GM12878 (cell line): ENCODE results near the gene SPATA31C1. TPM values are rescaled to one million over a fixed set of nuclear protein-coding genes. Genes with fewer than 3 reads are reported as not detected.

Experiments
- ATAC-seq: fragments of 200-7000 bp; cut with Tn5 transposase; 3 replicates; pipeline ENCODE4 v1.9.1; 2020; ENCODE audit warnings: mild to moderate bottlenecking, moderate library complexity
- BruUV-seq: library from RNA; stranded (reverse); fragments of 400-500 nt; replicated peaks from 2 replicates; lab custom pipeline; 2021; lab: Mats Ljungman, UMichigan
- CTCF ChIA-PET: fragments of 300-600 bp; sonication (Branson Sonifier 250); formaldehyde crosslinking; extraction: SDS; loops from one replicate; lab custom pipeline; 2021; ENCODE audit warnings: inconsistent platforms; lab: Yijun Ruan, JAX
- POLR2A ChIA-PET: fragments of 350-600 bp; formaldehyde crosslinking; extraction: SDS; loops from one replicate; lab custom pipeline; 2021; ENCODE audit warnings: inconsistent platforms; lab: Charles Lee
- RAD21 ChIA-PET: fragments of 300-600 bp; sonication (Branson Sonifier 250); formaldehyde crosslinking; loops from one replicate; lab custom pipeline; 2023; ENCODE audit warnings: antibody characterized with exemption; ENCODE audit not compliant: unreplicated experiment; lab: Charles Lee
- SMC1A ChIA-PET: fragments of 300-600 bp; sonication (Branson Sonifier 250); formaldehyde crosslinking; loops from one replicate; lab custom pipeline; 2023; ENCODE audit not compliant: unreplicated experiment, uncharacterized antibody; lab: Charles Lee
- DNase-seq: peaks from one replicate; pipeline ENCODE4 v3.0.0-alpha.2; 2011; ENCODE audit warnings: low read depth, low spot score
- FAIRE-seq: peaks from 3 replicates; lab custom pipeline; 2011; peaks lifted over from hg19 to GRCh38; lab: Jason Lieb, UNC
- H2AFZ ChIP-seq: 2 replicates; pipeline ENCODE4 v1.6.0; 2011; ENCODE audit warnings: low read depth, low read length, control low read depth; ENCODE audit not compliant: control insufficient read depth
- H3K27ac ChIP-seq: 2 replicates; pipeline ENCODE4 v1.5.1; 2011; ENCODE audit warnings: control low read depth; ENCODE audit not compliant: control insufficient read depth, insufficient read depth
- H3K27me3 ChIP-seq, 2 experiments: replicated peaks in 1 of 2; 2 replicates each; pipeline versions ENCODE4 v1.6.0 to v1.6.1; 2011; ENCODE audit warnings: low read length in 1 of 2; ENCODE audit not compliant: control insufficient read depth in 2 of 2, insufficient read depth in 2 of 2
- H3K36me3 ChIP-seq, 2 experiments: 2 replicates each; pipeline ENCODE4 v1.5.1; 2011; ENCODE audit warnings: low read length in 1 of 2; ENCODE audit not compliant: control insufficient read depth in 2 of 2, insufficient read depth in 2 of 2
- H3K4me1 ChIP-seq: 2 replicates; pipeline ENCODE4 v1.6.1; 2011; ENCODE audit warnings: mild to moderate bottlenecking, low read length, moderate library complexity, mixed read lengths; ENCODE audit not compliant: control insufficient read depth, insufficient read depth
- H3K4me2 ChIP-seq: 2 replicates; pipeline ENCODE4 v1.6.0; 2011; ENCODE audit warnings: control low read depth; ENCODE audit not compliant: control insufficient read depth, insufficient read depth
- H3K4me3 ChIP-seq: fragments of 200-600 bp; sonication (generic); 2 replicates; pipeline ENCODE4 v1.5.1; 2016
- H3K79me2 ChIP-seq: 2 replicates; pipeline ENCODE4 v1.6.0; 2011; ENCODE audit warnings: low read length; ENCODE audit not compliant: control insufficient read depth, insufficient read depth
- H3K9ac ChIP-seq: 2 replicates; pipeline ENCODE4 v1.8.0; 2011; ENCODE audit warnings: low read length, control low read depth, mixed read lengths; ENCODE audit not compliant: control insufficient read depth, insufficient read depth
- H3K9me3 ChIP-seq: replicated peaks from 3 replicates; pipeline ENCODE4 v1.5.1; 2011; ENCODE audit warnings: mild to moderate bottlenecking, low read length; ENCODE audit not compliant: control insufficient read depth, insufficient read depth
- H4K20me1 ChIP-seq: 2 replicates; pipeline ENCODE4 v1.6.0; 2011; ENCODE audit not compliant: control insufficient read depth, insufficient read depth
- MEF2A ChIP-seq: IDR thresholded peaks from 2 replicates; pipeline ENCODE4 v1.6.1; 2011; ENCODE audit warnings: low read depth, mild to moderate bottlenecking, low read length, moderate library complexity; ENCODE audit not compliant: insufficient read depth
- WGBS: methylation state at CpG from one replicate; pipeline ENCODE4 v1.1.6; 2016; ENCODE audit warnings: low lambda C conversion rate; ENCODE audit not compliant: insufficient replicate concordance, insufficient coverage; ENCODE audit errors: missing lambda C conversion rate; 5-methylcytosine and 5-hydroxymethylcytosine counted together
- in situ Hi-C: fragments of 300-500 bp; cut with MboI; formaldehyde crosslinking; loops from 9 replicates; pipeline ENCODE4 v1.14.3; 2018; ENCODE audit warnings: mixed read lengths
- intact Hi-C: fragments of 100-400 bp; cut with micrococcal nuclease; formaldehyde crosslinking; loops from one replicate; pipeline ENCODE4 v1.14.2; 2022; ENCODE audit not compliant: unreplicated experiment
- polyA plus RNA-seq, 11 experiments: library from polyadenylated mRNA; depleted of rRNA in 4 of 11; unstranded in 6 of 11; stranded (reverse) in 5 of 11; fragments of >200 nt; fragmentation: Nextera tagmentation in 4 of 11; fragmentation: Illumina TruSeq in 1 of 11; extraction: Ambion mirVana in 4 of 11; extraction: Trizol in 1 of 11; gene quantifications; 1 replicate in 1 of 11; 2 replicates in 10 of 11; pipeline versions ENCODE4 v1.2.1 to v1.2.3, GENCODE V29; 2011 to 2016; ENCODE audit warnings: inconsistent platforms in 2 of 11, missing spikeins in 2 of 11, low read depth in 1 of 11
- total RNA-seq, 4 experiments: library from RNA; depleted of rRNA in 3 of 4; stranded (reverse); fragments of >200 nt in 3 of 4; fragmentation: Illumina TruSeq in 1 of 4; extraction: Trizol in 1 of 4; gene quantifications; 2 replicates each; pipeline versions ENCODE4 v1.2.1 to v1.2.3, GENCODE V29; 2013 to 2021
- TF ChIP-seq, protein P1 (sequence below): IDR thresholded peaks from 2 replicates; pipeline ENCODE4 v1.6.1; 2012; ENCODE audit warnings: improper control_type of control experiment, low read depth, low read length; ENCODE audit not compliant: insufficient replicate concordance
- TF ChIP-seq, protein P2 (sequence below), 3 experiments: IDR thresholded peaks in 2 of 3; conservative IDR thresholded peaks in 1 of 3; 2 replicates each; pipeline ENCODE4 v1.5.1; 2011; ENCODE audit warnings: low read depth in 3 of 3, low read length in 3 of 3, mild to moderate bottlenecking in 3 of 3, control low read depth in 2 of 3, moderate library complexity in 2 of 3, inconsistent platforms in 1 of 3, mixed read lengths in 1 of 3; ENCODE audit not compliant: control insufficient read depth in 2 of 3, insufficient read depth in 1 of 3; ENCODE audit errors: extremely low read depth in 1 of 3

Gene SPATA31C1
- total and polyA plus RNA-seq, 10 of the 15 experiments (the other 5 are each of a cell fraction or from before 2014, with no cell fraction given) = not detected

DNA sequence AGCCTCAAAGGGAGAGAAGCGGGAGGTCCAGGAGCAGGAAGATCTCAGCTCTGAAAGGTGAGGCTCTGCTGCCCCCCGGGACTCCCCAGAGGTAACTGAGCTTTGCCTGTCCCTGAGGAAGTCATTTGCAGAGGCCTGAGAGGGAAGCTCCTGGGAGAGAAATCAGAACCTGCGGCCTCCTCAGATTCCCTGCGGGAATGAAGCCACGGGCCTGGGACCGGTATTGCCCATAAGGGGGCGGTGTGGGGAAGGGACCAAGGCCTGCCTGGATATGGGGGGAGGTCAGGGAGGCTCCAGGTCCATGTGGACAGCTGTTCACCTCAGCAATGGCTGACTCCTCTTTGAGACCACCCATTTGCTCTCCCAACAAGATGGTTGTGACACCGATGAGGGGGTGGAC is 33.8 kb upstream of the SPATA31C1 start:
- Histone ChIP-seq H3K4me1 (no peaks in the 10 kb centered on the region), H3K9me3 (no peaks in the 10 kb centered on the region), H4K20me1 (no peaks in the 10 kb centered on the region), H2AFZ (no peak overlapping the region), H3K27me3 (no peaks in the 10 kb centered on the region), H3K27ac (no peak overlapping the region), H3K4me2 (no peak overlapping the region), H3K9ac (no peak overlapping the region), H3K36me3 (no peaks in the 10 kb centered on the region), H3K4me3 (no peak overlapping the region), H3K79me2 (no peaks in the 10 kb centered on the region)
- ChIA-PET POLR2A (no interaction called here), RAD21 (no interaction called here), SMC1A (no interaction called here), CTCF (no interaction called here)
- TF ChIP-seq, protein P1, sequence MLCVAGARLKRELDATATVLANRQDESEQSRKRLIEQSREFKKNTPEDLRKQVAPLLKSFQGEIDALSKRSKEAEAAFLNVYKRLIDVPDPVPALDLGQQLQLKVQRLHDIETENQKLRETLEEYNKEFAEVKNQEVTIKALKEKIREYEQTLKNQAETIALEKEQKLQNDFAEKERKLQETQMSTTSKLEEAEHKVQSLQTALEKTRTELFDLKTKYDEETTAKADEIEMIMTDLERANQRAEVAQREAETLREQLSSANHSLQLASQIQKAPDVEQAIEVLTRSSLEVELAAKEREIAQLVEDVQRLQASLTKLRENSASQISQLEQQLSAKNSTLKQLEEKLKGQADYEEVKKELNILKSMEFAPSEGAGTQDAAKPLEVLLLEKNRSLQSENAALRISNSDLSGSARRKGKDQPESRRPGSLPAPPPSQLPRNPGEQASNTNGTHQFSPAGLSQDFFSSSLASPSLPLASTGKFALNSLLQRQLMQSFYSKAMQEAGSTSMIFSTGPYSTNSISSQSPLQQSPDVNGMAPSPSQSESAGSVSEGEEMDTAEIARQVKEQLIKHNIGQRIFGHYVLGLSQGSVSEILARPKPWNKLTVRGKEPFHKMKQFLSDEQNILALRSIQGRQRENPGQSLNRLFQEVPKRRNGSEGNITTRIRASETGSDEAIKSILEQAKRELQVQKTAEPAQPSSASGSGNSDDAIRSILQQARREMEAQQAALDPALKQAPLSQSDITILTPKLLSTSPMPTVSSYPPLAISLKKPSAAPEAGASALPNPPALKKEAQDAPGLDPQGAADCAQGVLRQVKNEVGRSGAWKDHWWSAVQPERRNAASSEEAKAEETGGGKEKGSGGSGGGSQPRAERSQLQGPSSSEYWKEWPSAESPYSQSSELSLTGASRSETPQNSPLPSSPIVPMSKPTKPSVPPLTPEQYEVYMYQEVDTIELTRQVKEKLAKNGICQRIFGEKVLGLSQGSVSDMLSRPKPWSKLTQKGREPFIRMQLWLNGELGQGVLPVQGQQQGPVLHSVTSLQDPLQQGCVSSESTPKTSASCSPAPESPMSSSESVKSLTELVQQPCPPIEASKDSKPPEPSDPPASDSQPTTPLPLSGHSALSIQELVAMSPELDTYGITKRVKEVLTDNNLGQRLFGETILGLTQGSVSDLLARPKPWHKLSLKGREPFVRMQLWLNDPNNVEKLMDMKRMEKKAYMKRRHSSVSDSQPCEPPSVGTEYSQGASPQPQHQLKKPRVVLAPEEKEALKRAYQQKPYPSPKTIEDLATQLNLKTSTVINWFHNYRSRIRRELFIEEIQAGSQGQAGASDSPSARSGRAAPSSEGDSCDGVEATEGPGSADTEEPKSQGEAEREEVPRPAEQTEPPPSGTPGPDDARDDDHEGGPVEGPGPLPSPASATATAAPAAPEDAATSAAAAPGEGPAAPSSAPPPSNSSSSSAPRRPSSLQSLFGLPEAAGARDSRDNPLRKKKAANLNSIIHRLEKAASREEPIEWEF = no peak
- no peak for TF ChIP-seq MEF2A
- TF ChIP-seq, protein P2, sequence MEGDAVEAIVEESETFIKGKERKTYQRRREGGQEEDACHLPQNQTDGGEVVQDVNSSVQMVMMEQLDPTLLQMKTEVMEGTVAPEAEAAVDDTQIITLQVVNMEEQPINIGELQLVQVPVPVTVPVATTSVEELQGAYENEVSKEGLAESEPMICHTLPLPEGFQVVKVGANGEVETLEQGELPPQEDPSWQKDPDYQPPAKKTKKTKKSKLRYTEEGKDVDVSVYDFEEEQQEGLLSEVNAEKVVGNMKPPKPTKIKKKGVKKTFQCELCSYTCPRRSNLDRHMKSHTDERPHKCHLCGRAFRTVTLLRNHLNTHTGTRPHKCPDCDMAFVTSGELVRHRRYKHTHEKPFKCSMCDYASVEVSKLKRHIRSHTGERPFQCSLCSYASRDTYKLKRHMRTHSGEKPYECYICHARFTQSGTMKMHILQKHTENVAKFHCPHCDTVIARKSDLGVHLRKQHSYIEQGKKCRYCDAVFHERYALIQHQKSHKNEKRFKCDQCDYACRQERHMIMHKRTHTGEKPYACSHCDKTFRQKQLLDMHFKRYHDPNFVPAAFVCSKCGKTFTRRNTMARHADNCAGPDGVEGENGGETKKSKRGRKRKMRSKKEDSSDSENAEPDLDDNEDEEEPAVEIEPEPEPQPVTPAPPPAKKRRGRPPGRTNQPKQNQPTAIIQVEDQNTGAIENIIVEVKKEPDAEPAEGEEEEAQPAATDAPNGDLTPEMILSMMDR (IDR thresholded peaks at IDR 0.05 in 2 of 3, conservative IDR thresholded peaks at IDR 0.05 in 1 of 3; ENCODE audit: control insufficient read depth in 2 of 3, extremely low read depth in 1 of 3, insufficient read depth in 1 of 3, low read depth in 3 of 3, low read length in 3 of 3) = peak in 2 of 3 experiments; percentile 11 to 13; a peak in 2 of 6 replicates
- ATAC-seq (no peak), DNase-seq (no peak), FAIRE-seq (no peak)
- intact Hi-C loops (no loop called here), in situ Hi-C loops (no loop called here)
- no TSS peak for BruUV-seq
- WGBS = 36% methylated on average over 8 of the region's 8 CpGs
